ENCODE data around the gene USP2.
A peak's percentile ranks its signal among the peaks of the same experiment; 100 is the strongest.

USP2 gene

DNA sequence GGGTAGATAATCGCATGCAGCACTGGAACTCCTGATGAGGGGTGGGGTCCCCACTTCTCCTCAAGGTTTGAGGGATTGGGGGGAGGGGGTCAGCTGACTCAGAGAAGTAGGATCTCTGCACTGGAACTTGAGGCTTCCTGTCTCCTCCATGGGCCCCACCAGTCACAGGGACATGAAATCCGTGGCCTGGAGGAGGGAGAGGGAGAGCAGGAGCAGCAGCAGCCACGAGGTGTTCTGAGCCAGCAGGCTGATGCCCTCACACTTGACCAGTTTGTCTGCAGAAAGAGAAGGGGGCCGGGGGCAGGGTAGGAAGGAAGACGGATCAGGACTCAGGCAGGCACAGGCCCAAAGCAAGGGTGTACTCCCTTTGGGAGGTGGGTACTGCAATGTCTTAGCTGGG is 37.8 kb upstream of the USP2 start:
- Histone ChIP-seq H3K36me3 (ENCODE audit: control insufficient read depth in 1 of 2, insufficient read depth in 2 of 2, low read depth in 1 of 2, low read length in 2 of 2) (peaks cover 0 to 30% of the 10 kb centered on the region in 2 experiments), H3K14ac (ENCODE audit: low read length in 2 of 2) (no peak overlapping the region), H3K9me3 (ENCODE audit: control insufficient read depth, low read length) (no peaks in the 10 kb centered on the region), H4K91ac (ENCODE audit: low read length) (no peak overlapping the region), H3K27ac (ENCODE audit: low read length, poor library complexity, severe bottlenecking) (no peak overlapping the region), H3K27me3 (ENCODE audit: control insufficient read depth in 1 of 2, insufficient read depth in 1 of 2, low read length in 2 of 2) (peaks cover 0 to 71% of the 10 kb centered on the region in 2 experiments), H2BK5ac (ENCODE audit: low read depth, low read length, poor library complexity, severe bottlenecking) (no peak overlapping the region), H3K4me3 (ENCODE audit: insufficient read depth in 1 of 2, low read depth in 1 of 2, low read length in 2 of 2) (peak overlapping the region in 1 of 2 experiments; percentile 92), H2BK15ac (ENCODE audit: low read depth, poor library complexity, severe bottlenecking) (no peak overlapping the region), H3K18ac (ENCODE audit: low read depth in 1 of 2, low read length in 2 of 2) (no peak overlapping the region), H3K4me2 (ENCODE audit: low read length, poor library complexity, severe bottlenecking) (no peak overlapping the region), H2BK120ac (ENCODE audit: low read depth, low read length) (no peak overlapping the region), H4K8ac (ENCODE audit: low read length) (no peak overlapping the region), H2BK12ac (ENCODE audit: low read length in 2 of 2) (no peak overlapping the region), H3K79me1 (replicated peaks; ENCODE audit: low read length, poor library complexity, severe bottlenecking) (no peaks in the 10 kb centered on the region), H2AK5ac (ENCODE audit: low read length, severe bottlenecking) (no peak overlapping the region), H3K4me1 (ENCODE audit: control insufficient read depth, insufficient read depth, low read depth, low read length) (peaks cover 23% of the 10 kb centered on the region), H3K9ac (ENCODE audit: low read length) (no peak overlapping the region), H2AFZ (ENCODE audit: low read depth, low read length) (no peak overlapping the region), H3K4ac (ENCODE audit: low read depth in 1 of 2, low read length in 2 of 2) (no peak overlapping the region), H3K23ac (ENCODE audit: low read length in 2 of 2) (no peak overlapping the region)
- DNase-seq, result no peak
- 71% methylated on average over 5 of the region's 5 CpGs for WGBS

DNA sequence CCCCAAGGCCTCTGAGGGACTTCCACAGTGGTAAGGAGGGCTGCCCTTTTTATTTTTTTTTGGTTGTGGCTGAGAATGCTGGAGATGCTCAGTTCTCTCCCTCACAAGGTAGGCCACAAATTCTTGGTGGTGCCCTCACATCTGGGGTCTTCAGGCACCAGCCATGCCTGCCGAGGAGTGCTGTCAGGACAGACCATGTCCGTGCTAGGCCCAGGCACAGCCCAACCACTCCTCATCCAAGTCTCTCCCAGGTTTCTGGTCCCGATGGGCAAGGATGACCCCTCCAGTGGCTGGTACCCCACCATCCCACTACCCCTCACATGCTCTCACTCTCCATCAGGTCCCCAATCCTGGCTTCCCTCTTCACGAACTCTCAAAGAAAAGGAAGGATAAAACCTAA is 37.3 kb upstream of the USP2 start:
- Histone ChIP-seq H3K9me3 (ENCODE audit: control insufficient read depth, low read length) (no peaks in the 10 kb centered on the region), H3K4me1 (ENCODE audit: control insufficient read depth, insufficient read depth, low read depth, low read length) (peaks cover 23% of the 10 kb centered on the region), H3K27ac (ENCODE audit: low read length, poor library complexity, severe bottlenecking) (no peak overlapping the region), H3K23ac (ENCODE audit: low read length in 2 of 2) (no peak overlapping the region), H2AK5ac (ENCODE audit: low read length, severe bottlenecking) (no peak overlapping the region), H2AFZ (ENCODE audit: low read depth, low read length) (no peak overlapping the region), H2BK120ac (ENCODE audit: low read depth, low read length) (no peak overlapping the region), H3K27me3 (ENCODE audit: control insufficient read depth in 1 of 2, insufficient read depth in 1 of 2, low read length in 2 of 2) (peaks cover 0 to 67% of the 10 kb centered on the region in 2 experiments), H3K36me3 (ENCODE audit: control insufficient read depth in 1 of 2, insufficient read depth in 2 of 2, low read depth in 1 of 2, low read length in 2 of 2) (peaks cover 0 to 30% of the 10 kb centered on the region in 2 experiments), H3K9ac (ENCODE audit: low read length) (peak overlapping the region; percentile 69), H3K4ac (ENCODE audit: low read depth in 1 of 2, low read length in 2 of 2) (no peak overlapping the region), H2BK12ac (ENCODE audit: low read length in 2 of 2) (no peak overlapping the region), H2BK5ac (ENCODE audit: low read depth, low read length, poor library complexity, severe bottlenecking) (no peak overlapping the region), H2BK15ac (ENCODE audit: low read depth, poor library complexity, severe bottlenecking) (no peak overlapping the region), H3K79me1 (replicated peaks; ENCODE audit: low read length, poor library complexity, severe bottlenecking) (no peaks in the 10 kb centered on the region), H4K91ac (ENCODE audit: low read length) (peak overlapping the region; percentile 55), H3K4me3 (ENCODE audit: insufficient read depth in 1 of 2, low read depth in 1 of 2, low read length in 2 of 2) (no peak overlapping the region), H3K14ac (ENCODE audit: low read length in 2 of 2) (no peak overlapping the region), H3K18ac (ENCODE audit: low read depth in 1 of 2, low read length in 2 of 2) (no peak overlapping the region), H3K4me2 (ENCODE audit: low read length, poor library complexity, severe bottlenecking) (no peak overlapping the region), H4K8ac (ENCODE audit: low read length) (no peak overlapping the region)
- DNase-seq, result no peak
- 81% methylated on average over 4 of the region's 4 CpGs for WGBS

DNA sequence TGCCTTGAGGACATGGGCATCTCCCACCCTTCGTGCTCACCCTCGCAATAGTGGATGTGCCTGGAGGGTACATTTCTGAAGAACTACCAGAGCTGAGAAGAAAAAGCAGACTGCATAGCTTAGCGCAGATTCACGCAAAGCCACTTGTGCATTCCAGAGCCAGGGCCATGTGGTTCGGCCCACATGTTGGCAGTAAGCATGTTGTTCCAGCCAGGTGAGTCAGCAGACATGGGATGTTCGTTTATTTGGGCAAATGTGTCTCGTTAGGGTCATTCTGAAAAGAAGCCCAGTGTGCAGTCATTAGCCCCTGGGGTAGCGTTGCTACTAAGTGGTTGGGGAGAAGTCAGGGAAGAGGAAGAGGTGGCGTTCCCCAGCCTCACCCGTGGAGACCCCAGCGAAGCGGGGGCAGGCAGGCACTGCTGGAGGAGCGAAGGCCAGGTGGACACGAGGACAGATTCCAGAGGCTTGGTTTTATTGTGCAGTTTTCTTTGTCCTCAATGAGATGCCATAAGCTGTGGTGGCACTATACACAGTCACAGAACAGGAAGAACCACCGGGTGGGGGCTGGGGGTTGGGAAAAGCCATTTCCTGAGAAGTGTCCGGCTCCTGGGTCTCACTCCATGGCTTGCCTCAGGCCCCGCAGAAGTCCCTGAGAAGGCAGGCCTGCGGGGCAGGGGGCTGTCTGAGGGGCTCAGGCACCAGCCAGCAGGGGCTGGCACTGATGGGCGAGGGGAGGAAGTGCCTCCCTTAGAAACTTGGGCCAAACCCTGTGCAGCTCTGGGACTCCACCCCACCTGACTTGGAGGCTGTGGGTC is 36.4 kb upstream of the USP2 start:
- Histone ChIP-seq H3K4me3 (ENCODE audit: insufficient read depth in 1 of 2, low read depth in 1 of 2, low read length in 2 of 2) (no peak overlapping the region), H2BK12ac (ENCODE audit: low read length in 2 of 2) (peak overlapping the region in 1 of 2 experiments; percentile 19), H4K8ac (ENCODE audit: low read length) (no peak overlapping the region), H2AK5ac (ENCODE audit: low read length, severe bottlenecking) (no peak overlapping the region), H3K23ac (ENCODE audit: low read length in 2 of 2) (peak overlapping the region in 1 of 2 experiments; percentile 46), H4K91ac (ENCODE audit: low read length) (peak overlapping the region; percentile 55), H3K79me1 (replicated peaks; ENCODE audit: low read length, poor library complexity, severe bottlenecking) (no peaks in the 10 kb centered on the region), H3K4ac (ENCODE audit: low read depth in 1 of 2, low read length in 2 of 2) (no peak overlapping the region), H3K27ac (ENCODE audit: low read length, poor library complexity, severe bottlenecking) (no peak overlapping the region), H3K27me3 (ENCODE audit: control insufficient read depth in 1 of 2, insufficient read depth in 1 of 2, low read length in 2 of 2) (peaks cover 0 to 58% of the 10 kb centered on the region in 2 experiments), H3K36me3 (ENCODE audit: control insufficient read depth in 1 of 2, insufficient read depth in 2 of 2, low read depth in 1 of 2, low read length in 2 of 2) (peaks cover 0 to 30% of the 10 kb centered on the region in 2 experiments), H3K9me3 (ENCODE audit: control insufficient read depth, low read length) (no peaks in the 10 kb centered on the region), H2AFZ (ENCODE audit: low read depth, low read length) (no peak overlapping the region), H3K9ac (ENCODE audit: low read length) (peak overlapping the region; percentile 69), H3K4me2 (ENCODE audit: low read length, poor library complexity, severe bottlenecking) (no peak overlapping the region), H3K4me1 (ENCODE audit: control insufficient read depth, insufficient read depth, low read depth, low read length) (peaks cover 22% of the 10 kb centered on the region), H2BK5ac (ENCODE audit: low read depth, low read length, poor library complexity, severe bottlenecking) (no peak overlapping the region), H2BK120ac (ENCODE audit: low read depth, low read length) (no peak overlapping the region), H2BK15ac (ENCODE audit: low read depth, poor library complexity, severe bottlenecking) (no peak overlapping the region), H3K14ac (ENCODE audit: low read length in 2 of 2) (no peak overlapping the region), H3K18ac (ENCODE audit: low read depth in 1 of 2, low read length in 2 of 2) (no peak overlapping the region)
- 79% methylated on average over 19 of the region's 19 CpGs for WGBS
- DNase-seq, result peak; percentile 14

DNA sequence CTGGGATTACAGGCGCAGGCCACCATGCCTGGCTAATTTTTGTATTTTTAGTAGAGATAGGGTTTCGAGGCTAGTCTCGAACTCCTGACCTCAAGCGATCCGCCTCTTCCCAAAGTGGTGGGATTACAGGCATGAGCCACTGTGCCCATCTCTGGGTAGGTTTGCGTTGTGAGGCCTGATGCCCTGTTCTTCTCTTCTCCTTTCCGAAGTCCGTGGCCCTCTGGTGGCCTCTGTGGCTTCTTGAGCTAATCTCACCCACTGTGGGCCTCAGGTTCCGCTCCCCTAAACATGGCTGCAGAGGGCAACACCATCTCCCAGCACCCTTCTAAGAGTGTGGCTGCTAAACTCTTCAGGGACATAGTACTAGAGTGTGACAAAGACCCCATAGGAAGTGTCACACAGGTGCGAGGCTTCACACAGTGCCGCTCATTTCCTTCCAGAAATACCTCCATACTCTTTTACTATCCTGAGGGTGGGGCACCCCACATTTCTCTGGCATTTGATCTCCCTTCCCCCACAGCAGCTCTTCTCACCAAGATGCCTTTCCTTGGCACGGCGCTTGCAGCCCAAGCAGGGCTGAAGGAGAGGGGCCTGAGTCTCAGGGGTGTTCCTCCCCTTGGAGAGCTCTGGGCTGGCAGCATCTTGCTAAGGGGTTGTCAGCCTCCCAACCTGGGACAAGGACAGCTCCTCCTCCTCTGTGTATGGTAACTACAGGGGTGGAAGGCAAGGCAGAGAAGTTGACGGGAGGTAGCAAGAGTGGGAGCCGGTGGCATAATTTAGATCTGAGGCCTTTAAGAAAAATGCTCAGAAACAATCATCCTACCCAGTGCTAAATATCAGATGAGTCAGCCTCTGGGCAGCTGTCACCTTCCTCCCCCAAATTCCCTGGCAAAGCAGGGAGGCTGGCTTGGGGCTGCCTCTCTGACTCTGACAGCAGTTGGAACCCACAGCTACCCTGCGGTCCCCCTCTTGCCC is 35.4 kb upstream of the USP2 start:
- H3K14ac ChIP-seq (ENCODE audit: low read length in 2 of 2), result no peak overlapping the region
- no peak overlapping the region for H3K27ac ChIP-seq (ENCODE audit: low read length, poor library complexity, severe bottlenecking)
- no peak overlapping the region for H2BK15ac ChIP-seq (ENCODE audit: low read depth, poor library complexity, severe bottlenecking)
- H3K9me3 ChIP-seq (ENCODE audit: control insufficient read depth, low read length), result no peaks in the 10 kb centered on the region
- H4K8ac ChIP-seq (ENCODE audit: low read length), result no peak overlapping the region
- no peak for DNase-seq
- H3K36me3 ChIP-seq (ENCODE audit: control insufficient read depth in 1 of 2, insufficient read depth in 2 of 2, low read depth in 1 of 2, low read length in 2 of 2), result peaks cover 0 to 30% of the 10 kb centered on the region in 2 experiments
- no peak overlapping the region for H3K4me2 ChIP-seq (ENCODE audit: low read length, poor library complexity, severe bottlenecking)
- H3K18ac ChIP-seq (ENCODE audit: low read depth in 1 of 2, low read length in 2 of 2), result no peak overlapping the region
- no peak overlapping the region for H3K4ac ChIP-seq (ENCODE audit: low read depth in 1 of 2, low read length in 2 of 2)
- H2AFZ ChIP-seq (ENCODE audit: low read depth, low read length), result no peak overlapping the region
- H2AK5ac ChIP-seq (ENCODE audit: low read length, severe bottlenecking), result no peak overlapping the region
- no peak overlapping the region for H2BK120ac ChIP-seq (ENCODE audit: low read depth, low read length)
- H2BK5ac ChIP-seq (ENCODE audit: low read depth, low read length, poor library complexity, severe bottlenecking), result no peak overlapping the region
- no peak overlapping the region for H3K23ac ChIP-seq (ENCODE audit: low read length in 2 of 2)
- peaks cover 0 to 52% of the 10 kb centered on the region in 2 experiments for H3K27me3 ChIP-seq (ENCODE audit: control insufficient read depth in 1 of 2, insufficient read depth in 1 of 2, low read length in 2 of 2)
- no peak overlapping the region for H3K4me3 ChIP-seq (ENCODE audit: insufficient read depth in 1 of 2, low read depth in 1 of 2, low read length in 2 of 2)
- no peak overlapping the region for H4K91ac ChIP-seq (ENCODE audit: low read length)
- H3K4me1 ChIP-seq (ENCODE audit: control insufficient read depth, insufficient read depth, low read depth, low read length), result peaks cover 13% of the 10 kb centered on the region
- H3K9ac ChIP-seq (ENCODE audit: low read length), result peak overlapping the region; percentile 69
- H3K79me1 ChIP-seq (replicated peaks; ENCODE audit: low read length, poor library complexity, severe bottlenecking), result no peaks in the 10 kb centered on the region
- WGBS, result 79% methylated on average over 15 of the region's 16 CpGs
- no peak overlapping the region for H2BK12ac ChIP-seq (ENCODE audit: low read length in 2 of 2)
